PC-9 (cell line): Measurements from ENCODE around the gene COL4A4.

Experiments
- CTCF ChIP-seq: fragments of 200-600 bp; sonication (generic); conservative IDR thresholded peaks from 2 replicates; pipeline ENCODE4 v1.6.1; 2017; ENCODE audit warnings: mixed run types, antibody characterized with exemption, mild to moderate bottlenecking, moderate library complexity
- EZH2 ChIP-seq: fragments of 200-600 bp; sonication (generic); IDR thresholded peaks from 2 replicates; pipeline ENCODE4 v1.8.0; 2017; ENCODE audit warnings: antibody characterized with exemption, low read depth

DNA sequence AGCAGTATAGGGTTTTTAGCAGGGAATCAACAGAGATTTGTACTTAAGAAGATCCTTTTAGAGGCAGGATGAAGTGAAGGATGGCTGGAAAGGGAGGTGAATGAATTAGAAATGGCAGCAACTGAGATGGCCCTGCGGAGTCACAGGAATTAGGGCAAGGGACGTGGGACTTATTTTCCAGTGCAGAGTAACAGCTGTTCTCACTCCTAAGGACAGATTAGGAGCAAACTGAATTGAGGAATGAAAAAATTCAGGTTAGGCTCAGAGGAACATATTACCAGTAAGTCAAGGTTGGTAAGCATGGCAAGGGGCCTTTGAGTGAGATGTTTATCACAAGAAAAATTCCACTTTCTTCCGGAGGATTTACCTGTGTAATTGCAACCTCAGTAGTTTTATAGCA, 34.9 kb upstream of the COL4A4 start:
- TF ChIP-seq CTCF: no peak
- no peak for TF ChIP-seq EZH2
